GM18502 (cell line): ENCODE data around the gene GM2A.

ENCODE experiments used
- ATAC-seq: cut with Tn5 transposase; IDR thresholded peaks from one replicate; pipeline ENCODE4 v1.9.1; 2021; ENCODE audit warnings: mild to moderate bottlenecking; ENCODE audit not compliant: unreplicated experiment, poor library complexity

GM2A gene

DNA sequence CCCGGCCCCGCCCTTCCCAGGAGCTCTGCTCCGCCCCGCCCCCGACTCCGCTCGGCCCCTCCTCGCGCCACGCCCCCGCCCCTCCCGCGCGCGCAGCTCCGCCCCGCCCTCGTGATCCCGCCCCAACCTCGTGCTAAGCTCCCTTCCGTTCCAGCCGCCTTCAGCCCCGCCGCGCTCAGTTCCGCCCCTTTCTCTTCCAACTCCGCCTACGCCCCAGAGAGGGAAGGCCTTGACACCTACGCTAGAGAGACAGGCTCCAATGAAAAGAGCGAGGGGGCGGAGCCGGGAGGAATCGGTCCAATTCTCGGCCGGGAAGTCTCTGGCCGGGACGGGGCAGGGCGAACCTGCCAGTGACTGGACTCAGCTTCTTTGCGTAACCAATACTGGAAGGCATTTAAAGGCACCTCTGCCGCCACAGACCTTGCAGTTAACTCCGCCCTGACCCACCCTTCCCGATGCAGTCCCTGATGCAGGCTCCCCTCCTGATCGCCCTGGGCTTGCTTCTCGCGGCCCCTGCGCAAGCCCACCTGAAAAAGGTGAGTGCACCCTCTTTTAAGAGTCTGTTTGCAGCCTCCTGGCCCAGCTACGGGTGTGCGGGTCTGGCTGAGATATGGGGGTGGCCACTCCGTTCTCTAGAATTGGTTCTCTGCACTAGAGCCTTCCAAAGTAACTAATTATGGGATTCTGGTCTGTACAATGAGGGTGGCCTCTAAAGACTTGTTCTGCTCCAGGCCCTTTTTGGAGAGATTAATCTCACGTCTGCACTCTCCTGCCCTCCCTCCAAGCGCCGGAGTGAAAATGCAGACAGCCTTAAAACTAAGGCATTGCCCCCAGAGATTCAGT, at the start of gene GM2A:
GM2A (plus strand) TSS at position 424 of the 843 bp plus-strand sequence; CDS start at position 456, 32 bp downstream.
- peak; percentile 78 for ATAC-seq

DNA sequence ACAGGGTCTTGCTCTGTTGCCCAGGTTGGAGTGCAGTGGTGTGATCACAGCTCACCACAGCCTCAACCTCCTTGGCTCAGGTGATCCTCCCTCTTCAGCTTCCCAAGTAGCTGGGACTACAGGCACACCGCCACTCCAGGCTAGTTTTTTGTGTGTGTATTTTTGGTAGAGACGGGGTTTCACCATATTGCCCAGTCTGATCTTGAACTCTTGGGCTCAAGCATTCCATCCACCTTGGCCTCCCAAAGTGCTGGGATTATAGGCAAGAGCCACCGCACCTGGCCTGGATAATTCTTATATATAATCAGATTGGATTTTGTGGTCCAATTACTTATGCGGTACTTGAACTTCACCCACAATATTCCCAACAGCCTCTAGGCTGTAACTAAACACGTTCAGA, 48.9 kb upstream of the GM2A start:
- no peak for ATAC-seq

DNA sequence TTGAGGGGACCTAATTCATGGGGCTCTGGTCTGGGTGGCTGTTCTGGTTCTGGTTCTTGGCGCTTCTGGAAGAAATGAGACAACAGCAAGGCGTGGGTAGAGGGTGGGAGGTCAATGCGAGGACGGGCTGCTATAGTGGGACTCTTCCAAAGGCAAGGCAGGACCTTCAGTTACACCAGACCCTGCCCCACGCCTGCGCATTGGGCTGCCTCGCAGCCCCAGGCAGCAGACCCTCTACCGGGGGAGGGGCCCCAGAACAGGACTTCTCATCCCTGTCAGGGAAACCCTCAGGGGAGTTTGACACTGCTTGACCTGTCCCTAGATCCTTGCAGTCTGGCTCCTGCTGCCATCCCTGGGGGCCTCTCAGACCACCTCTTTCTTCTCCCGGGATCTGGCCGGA, 47.6 kb upstream of the GM2A start:
- no peak for ATAC-seq

DNA sequence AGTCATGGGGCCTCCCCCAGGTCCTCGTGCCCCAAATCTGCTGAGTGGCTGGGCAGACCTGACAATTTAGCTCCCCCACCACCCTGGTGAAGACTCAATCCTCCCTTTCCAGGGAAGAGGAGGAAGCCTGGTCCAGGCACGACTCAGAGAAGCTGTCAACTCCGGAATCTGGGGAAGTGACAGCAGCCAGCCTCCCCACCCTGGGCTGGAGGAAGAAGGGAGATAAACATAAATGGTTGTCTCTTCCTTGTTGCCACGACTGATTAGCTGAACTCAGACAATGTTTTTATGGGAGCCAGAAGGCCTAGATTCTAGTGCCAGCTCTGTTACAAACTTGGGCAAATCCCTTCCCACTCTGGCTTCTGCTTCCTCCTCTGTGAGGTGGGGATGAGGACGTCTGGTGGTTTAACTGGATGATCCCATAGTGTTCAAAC, 44.5 kb upstream of the GM2A start:
- no peak for ATAC-seq

DNA sequence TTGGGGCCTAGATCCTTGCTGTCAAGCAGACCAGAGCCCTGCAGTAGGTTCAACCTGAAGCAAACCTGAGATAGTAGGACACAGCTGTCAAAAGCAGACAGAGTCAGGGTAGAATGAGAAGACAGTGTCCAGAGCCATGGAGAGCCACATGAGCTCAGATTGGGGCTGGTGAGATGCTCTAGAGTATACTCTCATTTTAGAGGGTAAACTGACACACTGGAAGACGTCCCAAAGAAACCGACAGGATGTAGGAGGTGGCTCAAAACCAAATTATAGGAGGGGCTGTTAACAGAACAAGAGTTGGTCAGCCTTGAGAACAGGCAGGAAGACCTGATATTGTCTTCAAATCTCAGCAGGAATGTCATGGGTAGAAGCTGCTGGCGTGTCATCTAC, 40.6 kb upstream of the GM2A start:
- no peak for ATAC-seq

DNA sequence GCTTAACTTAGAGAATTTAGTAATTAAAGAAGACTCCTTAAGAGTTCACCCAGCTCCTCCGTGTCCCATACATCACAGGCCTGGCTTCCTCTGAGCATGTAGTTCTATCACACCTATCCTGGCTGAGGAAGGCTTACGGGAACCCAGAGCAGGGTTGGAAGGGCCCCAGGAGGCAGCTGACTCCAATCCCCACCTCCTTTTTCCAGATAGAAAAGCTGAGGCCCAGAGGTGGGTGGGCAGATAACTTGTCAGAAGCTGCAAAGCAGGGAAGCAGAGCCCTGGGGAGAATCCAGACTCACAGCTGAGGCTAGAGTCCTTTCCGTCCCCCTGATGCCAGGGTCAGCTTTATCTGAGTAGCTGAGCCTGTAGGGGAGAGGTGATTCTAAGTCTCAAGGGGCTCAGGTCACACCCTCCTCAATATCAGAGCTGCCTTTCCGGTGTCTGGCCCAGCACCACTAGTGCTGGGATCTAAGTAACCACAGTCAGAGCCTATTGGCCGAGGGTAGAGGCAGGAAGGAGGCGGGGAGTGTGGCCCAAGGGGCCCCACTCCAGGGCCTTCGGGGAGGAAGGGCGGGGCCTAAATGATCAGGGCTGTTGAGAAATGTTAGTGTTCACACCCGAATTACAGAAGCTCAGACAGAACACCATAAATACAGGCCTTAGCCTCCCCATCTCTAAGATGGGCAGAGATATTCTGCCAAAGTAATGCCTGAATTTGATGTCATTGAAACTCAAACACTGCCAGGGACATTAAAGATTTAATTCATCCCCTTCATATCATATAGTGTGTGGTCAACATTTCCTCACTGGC, 39.0 kb upstream of the GM2A start:
- peak; percentile 80 for ATAC-seq

DNA sequence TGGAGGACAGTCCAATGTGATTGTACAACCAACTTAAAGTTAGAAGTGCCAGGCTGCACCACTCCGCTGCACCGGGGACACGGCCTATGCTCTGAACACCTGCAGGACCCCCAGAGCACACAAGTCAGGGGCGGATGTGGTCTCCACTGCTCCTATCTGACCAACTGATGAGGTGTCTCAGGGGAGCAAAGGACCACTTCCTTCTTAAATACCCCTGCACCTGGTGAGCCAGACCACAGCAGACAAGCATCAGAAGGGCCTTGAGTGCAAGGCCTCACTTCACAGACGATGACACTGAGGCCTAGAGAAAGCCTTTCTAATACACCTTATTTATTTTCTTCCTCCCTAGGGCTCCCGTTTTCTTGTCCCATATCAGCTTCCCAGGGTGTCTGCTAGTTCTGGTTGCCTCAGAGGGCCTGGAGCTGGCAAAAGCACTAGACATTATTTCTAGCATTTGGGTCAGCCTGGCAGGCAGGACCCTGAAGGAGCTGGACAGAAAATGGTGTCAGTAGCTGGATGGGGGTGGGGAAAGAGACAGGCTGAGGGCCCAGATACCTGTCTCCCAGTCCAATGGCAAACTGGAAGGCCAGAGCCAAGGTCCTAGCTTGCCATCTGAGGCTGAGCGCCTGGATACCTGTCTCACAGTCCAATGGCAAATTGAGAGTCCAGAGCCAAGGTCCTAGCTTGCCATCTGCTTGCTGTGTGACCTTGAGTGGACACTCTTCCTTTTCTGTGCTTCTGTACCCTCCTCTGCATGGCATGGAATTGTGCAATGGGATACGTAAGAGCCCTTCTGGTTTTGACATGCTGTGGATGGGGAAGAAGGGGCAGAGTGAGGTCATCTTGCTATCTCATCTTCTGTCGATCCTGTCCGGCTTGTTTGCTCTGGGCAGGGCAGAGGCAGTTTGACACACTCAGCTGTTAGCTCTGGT, 38.1 kb upstream of the GM2A start:
- ATAC-seq = peak; percentile 60

DNA sequence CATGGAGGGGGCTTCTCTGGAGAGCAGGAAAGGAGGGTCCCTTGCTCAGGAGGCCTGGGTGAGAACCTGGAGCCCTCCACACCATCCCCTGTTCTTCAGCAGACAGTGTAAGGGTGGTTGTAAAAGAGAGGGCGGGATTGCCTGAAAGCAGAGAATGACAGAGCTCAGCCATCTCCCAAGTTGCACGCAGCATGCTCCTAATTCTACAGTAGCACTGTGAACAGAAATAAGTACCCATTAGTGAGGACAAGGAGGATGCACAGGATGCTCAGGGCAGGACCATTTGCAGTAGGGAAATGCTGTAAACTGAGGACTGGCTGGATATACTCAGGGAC, 37.5 kb upstream of the GM2A start:
- ATAC-seq = no peak

DNA sequence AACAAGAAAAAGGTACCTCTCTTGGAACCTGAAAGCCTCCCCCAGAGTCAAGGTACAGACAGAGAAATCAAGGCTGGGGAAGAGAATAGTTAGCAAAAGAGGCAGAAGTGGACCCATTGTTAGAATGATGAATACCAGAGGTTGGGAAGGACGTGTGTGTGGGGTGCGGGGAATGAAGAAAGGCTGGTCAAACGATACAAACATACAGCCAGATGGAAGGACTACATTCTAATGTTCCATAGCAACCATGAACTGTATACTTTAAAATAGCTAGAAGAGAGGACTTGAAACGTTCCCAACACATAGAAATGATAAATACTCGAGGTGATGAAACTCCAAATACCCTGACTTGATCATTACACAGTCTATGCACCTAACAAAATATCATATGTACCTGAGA, 36.2 kb upstream of the GM2A start:
- ATAC-seq = no peak

DNA sequence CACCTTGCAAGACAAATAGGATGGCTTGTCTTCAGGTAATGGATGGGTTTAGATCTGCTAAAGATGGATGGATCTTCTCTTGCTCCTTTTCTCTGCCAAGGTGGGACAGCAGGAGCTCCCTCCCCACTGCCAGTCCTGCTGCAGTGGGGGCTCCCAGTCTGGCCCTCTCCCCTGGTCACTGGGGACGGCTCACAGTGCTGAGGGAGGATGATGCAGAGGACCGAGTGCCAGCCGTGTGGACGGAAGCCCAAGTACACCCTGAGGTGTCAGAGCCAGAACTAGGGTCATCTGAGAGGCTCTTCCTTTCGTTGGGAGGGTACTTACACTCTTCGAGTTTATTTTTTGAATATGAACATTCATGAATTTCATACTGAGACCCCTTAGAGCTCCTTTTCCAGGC, 34.8 kb upstream of the GM2A start:
- ATAC-seq = no peak

DNA sequence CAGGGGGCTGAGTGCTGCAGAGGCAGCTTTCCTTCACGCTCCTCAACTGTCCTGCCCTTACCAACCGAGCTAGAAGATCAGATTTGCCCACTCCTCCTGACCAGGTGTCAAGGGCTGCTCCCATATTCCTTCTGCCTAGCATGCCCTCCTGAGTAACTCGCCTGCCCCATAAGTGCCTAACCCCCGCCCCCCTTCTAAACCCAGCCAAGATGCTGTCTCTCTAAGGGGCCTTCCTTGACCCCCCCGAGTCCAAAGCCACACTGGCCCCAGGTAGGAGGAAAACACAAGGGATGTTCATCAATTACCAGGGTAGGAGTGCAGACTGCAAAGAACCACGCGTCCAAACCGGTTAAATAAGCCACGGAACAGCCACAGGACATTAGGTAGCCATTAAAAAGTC, 33.8 kb upstream of the GM2A start:
- no peak for ATAC-seq

DNA sequence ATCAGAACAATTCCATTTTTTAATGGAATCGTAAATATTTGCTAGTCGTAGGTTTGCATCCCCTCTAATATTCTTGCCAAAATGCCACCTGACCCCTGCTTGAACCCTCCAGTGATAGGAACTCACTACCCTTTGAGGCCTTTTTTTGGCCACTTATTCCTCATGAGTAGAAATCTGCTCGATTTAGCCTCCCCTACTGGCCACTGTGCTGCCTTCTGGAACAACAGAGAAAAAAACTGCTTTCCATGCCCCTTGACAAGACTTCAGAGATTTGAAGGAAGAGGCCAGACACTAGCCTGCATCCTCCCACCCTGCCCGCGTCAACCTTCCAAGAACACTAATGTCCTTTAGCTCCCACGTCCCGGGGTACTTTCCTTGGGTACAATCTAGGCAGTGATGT, 33.2 kb upstream of the GM2A start:
- no peak for ATAC-seq

DNA sequence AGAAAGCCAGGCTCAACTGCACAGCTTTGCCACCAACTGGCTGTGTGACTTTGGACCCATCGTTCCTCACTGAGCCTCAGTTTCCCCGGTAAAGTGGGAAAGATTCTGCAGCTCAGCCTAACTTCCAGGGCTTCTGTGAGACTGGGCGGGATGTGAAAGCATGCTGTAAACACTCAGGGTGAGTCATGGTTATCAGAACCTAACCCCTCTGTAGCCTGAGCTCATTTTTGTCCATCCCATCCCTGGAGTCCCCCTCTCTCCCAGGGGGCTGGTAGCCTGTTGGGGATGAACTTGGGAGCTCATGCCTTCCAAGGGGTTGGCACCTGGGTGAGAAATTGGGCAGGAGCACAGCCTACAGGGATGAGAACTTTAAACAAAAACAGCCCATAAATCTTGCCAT, 31.4 kb upstream of the GM2A start:
- no peak for ATAC-seq

DNA sequence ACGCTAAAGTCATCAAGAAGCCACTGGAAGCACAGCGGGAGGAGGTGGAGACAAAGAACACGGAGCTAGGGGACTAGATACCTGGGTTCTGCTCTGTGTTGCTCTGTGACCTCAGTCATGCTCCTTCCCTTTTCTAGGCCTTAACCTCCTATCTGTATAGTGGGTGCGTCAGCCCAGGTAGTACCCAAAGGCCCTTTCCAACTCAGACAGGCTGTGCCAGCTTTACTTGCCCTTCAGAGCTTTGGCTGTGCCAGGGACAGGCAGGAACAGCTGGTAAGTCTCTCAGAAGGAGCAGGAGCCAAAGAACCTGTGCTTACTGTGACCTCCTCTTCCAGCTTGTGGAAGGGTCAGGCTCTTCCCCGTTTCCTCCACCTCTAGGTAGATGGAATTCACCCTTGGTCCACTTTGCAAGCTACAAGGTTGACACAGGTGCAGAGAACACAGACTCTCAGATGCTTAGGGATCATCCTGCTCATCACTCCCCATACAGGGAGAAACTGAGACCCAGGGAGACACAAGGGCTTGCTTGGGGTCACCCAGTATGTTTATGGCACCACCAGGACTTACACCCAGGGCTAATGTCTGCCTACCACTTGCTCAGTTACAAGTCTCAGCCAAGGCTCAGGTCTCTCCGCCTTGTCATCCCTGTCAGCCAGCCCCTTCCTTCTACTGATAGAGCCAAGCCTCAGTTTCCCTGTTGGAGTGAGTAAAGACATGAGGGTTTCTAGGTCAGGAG, 30.8 kb upstream of the GM2A start:
- ATAC-seq = no peak

DNA sequence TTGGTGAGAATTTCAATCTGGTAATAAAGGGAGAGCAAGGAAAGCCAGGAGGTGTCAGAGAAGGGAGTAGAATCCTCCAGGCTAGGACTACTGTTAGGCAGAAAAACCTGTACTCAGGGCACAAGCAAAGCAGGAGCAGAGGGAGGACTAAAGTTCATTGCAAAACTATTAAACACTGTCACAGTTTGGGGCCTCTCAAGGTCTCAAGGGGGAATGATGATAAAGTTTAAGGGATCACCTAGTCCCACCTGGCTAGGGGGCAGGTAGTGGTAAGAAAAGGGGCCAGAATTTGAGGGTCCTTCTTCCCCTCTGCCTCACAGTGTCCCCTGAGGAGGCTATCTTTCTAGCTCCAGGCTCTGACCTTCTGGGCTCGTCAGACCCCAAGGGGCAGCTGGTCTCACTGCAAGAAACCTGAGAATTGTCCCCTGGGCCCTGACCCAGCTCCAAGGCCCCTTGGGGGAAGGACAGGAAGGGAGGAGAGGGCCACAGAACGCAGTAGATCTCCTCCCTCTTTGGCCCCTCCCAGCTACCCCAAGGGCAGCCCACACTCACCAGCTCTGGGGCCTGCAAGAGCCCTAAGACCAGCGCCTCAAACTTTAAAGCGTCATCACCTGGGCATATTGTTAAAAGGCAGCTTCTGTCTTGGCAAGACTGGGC, 30.1 kb upstream of the GM2A start:
- peak; percentile 73 for ATAC-seq

DNA sequence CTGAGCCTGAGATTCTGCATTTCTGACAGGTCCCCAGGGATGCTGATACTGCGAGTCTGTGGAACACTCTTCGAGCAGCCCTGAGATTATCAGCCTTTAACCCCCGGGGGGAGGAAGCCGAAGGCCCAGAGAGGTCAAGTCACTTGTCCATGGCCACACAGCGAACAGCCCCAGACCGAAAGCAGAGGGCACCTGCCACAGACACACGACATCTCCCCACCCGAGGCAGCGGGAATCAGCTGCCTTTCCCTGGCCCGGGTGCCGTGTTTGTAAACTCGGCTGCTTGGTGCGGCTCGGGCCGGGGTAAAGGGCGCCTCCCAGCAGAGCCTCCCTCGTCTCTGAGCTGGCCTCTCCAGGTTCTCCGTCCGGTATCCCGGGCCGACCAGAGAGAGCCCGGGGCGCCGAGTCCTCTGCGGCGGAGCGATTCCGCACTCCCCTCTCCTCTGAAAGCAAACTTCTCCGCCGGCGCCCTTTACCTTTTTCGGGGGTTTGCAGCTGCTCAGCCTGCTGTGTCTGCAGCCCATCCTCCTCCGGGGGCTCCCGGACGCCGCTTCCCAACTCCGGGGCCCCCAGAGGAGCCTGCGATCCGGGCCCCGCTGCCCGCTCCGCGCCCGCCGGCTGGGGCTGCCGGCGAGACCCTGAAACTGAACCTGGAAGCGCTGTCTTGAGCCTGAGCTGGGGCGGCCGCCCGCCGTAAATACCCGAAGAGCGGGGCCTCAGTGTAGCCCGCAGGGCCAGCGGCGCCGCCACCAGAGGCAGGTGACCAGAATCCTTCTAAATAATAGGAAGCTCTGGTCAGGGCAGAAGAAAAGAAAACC, 29.3 kb upstream of the GM2A start, which contains the start of gene CCDC69:
CCDC69 (minus strand) TSS at position 646 of the 818 bp plus-strand sequence; CDS start at position 524, 122 bp downstream.
- ATAC-seq = peak; percentile 75

DNA sequence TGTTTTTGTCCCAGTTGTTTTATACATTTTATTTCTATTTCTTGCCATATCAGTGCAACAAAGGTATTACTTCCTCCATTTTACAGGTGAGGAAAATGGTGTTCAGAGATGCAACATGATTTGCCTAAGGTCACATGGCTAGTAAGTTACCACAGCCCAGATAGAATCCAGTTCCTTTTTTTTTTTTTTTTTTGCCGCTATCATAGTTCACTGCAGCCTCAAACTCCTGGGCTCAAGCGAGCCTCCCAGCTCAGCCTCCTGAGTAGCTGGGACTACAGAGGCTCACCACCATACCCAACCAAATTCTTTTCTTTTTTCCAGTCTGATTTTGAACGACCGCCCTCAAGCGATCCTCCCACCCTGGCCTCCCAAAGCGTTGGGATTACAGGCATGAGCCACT, 28.6 kb upstream of the GM2A start:
- ATAC-seq = peak; percentile 38

DNA sequence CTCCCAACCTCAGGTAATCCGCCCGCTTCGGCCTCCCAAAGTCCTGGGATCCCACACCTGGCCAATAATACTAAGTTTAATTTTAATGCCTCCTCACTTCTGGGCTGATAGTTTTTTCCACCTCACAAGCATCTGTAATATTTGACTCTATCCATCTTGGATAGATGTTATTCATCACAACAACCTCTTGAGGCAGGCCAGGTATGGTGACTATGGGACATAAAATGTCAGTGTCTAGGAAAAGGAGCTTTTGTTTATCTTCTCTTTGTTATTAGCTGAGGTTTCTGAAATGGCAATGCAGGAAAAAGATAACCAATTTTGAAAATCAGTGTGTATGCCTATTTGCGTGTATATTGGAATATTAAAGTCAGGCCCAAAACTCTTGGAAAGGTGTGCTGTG, 27.9 kb upstream of the GM2A start:
- ATAC-seq = no peak
